ENCODE results near the gene CCKAR.

DNA sequence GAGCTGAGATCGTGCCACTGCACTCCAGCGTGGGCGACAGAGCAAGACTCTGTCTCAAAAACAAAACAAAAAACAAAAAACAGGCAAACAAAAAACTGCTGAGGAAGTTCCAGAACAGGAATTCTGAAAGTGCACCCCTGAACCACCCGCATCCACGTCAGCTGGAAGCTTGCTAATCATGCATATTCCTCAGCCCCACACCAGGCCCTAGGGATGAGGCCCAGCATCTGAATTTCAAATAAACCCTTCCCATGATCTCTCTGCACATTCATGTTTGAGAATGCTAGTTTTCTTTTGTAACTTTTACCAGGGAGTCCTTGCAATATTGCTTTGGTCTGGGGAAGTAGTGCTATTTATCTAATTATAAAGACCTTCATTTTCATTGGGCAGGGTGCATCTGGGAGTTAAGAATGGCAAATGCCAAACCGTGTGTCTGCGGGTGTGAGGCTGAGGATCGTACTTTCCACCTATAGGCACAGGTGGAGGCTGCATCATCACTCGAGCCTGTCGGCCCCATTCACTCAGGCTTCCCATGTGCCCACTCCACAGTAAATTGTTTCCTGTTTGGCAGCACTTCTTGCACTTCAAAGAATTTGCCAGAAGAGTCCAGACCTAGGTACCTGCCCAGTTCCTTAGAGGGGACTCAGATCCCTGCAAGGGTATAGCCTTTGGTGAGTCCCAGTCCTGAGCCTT, 23.6 kb downstream of the CCKAR start:
- no peak for TF ChIP-seq EZH2 (IDR thresholded peaks at IDR 0.05; ENCODE audit: borderline replicate concordance, low read depth, low read length, severe bottlenecking)
- TF ChIP-seq, protein P1, sequence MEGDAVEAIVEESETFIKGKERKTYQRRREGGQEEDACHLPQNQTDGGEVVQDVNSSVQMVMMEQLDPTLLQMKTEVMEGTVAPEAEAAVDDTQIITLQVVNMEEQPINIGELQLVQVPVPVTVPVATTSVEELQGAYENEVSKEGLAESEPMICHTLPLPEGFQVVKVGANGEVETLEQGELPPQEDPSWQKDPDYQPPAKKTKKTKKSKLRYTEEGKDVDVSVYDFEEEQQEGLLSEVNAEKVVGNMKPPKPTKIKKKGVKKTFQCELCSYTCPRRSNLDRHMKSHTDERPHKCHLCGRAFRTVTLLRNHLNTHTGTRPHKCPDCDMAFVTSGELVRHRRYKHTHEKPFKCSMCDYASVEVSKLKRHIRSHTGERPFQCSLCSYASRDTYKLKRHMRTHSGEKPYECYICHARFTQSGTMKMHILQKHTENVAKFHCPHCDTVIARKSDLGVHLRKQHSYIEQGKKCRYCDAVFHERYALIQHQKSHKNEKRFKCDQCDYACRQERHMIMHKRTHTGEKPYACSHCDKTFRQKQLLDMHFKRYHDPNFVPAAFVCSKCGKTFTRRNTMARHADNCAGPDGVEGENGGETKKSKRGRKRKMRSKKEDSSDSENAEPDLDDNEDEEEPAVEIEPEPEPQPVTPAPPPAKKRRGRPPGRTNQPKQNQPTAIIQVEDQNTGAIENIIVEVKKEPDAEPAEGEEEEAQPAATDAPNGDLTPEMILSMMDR (IDR thresholded peaks at IDR 0.05; ENCODE audit: extremely low read depth in 1 of 2, insufficient read depth in 1 of 2, low read depth in 1 of 2, low read length in 2 of 2), result no peak
- TF ChIP-seq FOS (IDR thresholded peaks at IDR 0.05; ENCODE audit: borderline replicate concordance, insufficient read depth, low read length), result no peak
- no peak for TF ChIP-seq POLR2A (IDR thresholded peaks at IDR 0.05; ENCODE audit: low read depth, low read length)
- TF ChIP-seq JUN (IDR thresholded peaks at IDR 0.05; ENCODE audit: borderline replicate concordance, insufficient read depth, insufficient read length, low read depth), result no peak
